Measurements from ENCODE around the gene MEG3. TPM values are rescaled to one million over a fixed set of nuclear protein-coding genes. Genes with fewer than 3 reads are reported as not detected.

Gene MEG3
- total and polyA plus RNA-seq, 2 of the 8 experiments (the other 6 are each of a cell fraction or from before 2014, with no cell fraction given), result 0.17 to 1.1 TPM

DNA sequence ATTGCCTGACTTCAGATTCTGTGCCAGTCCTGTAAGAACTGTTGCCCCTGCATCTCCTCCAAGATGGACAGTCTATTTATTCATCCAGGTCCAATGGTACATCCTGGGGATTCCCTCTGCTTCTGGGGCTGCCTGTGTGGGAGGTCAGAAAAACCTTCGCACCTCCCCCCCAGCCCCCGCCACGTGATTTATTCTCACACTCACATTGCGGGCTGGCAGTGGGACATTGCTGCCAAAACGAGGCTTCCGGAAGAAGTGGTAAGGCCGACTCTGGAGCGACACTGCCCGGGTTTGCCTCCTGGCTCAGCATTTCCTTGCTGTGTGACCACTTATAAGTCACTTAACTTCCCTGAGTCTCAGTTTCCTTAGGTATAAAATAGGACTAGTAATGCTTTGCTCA is 83.5 kb downstream of the MEG3 start:
- ChIA-PET CTCF (ENCODE audit: partially characterized antibody) (no interaction called here), POLR2A (ENCODE audit: partially characterized antibody) (no interaction called here)
- Histone ChIP-seq H3K36me3 (ENCODE audit: control insufficient read depth in 2 of 4, insufficient read depth in 4 of 4, low read length in 3 of 4) (no peaks in the 10 kb centered on the region), H3K9me3 (ENCODE audit: insufficient read depth in 2 of 2, low read depth in 1 of 2, low read length in 1 of 2) (no peaks in the 10 kb centered on the region), H3K4me1 (replicated peaks in 1 of 4; ENCODE audit: control insufficient read depth in 3 of 4, insufficient read depth in 4 of 4, low read length in 3 of 4) (peaks cover 0 to 5% (median 1%) of the 10 kb centered on the region in 4 experiments; a peak in 2 of 7 replicates), H4K91ac (replicated peaks; ENCODE audit: insufficient read length, low read length) (no peak overlapping the region), H3K79me1 (ENCODE audit: low read depth, low read length) (no peaks in the 10 kb centered on the region), H3K9ac (replicated peaks in 1 of 4; ENCODE audit: extremely low read depth in 1 of 4, low read depth in 3 of 4, low read length in 3 of 4) (no peak overlapping the region), H3K56ac (replicated peaks; ENCODE audit: insufficient read length, low read depth, low read length) (no peak overlapping the region), H3K79me2 (ENCODE audit: control insufficient read depth in 1 of 2, insufficient read depth in 2 of 2, low read length in 2 of 2) (no peaks in the 10 kb centered on the region), H3K23me2 (ENCODE audit: low read depth, low read length) (peaks cover 3% of the 10 kb centered on the region), H2BK5ac (ENCODE audit: low read depth, low read length) (no peak overlapping the region), H2AFZ (ENCODE audit: low read length) (no peak overlapping the region), H2BK20ac (ENCODE audit: low read length) (no peak overlapping the region), H3K14ac (ENCODE audit: insufficient read length) (no peak overlapping the region), H4K20me1 (replicated peaks in 1 of 2; ENCODE audit: control insufficient read depth in 1 of 2, insufficient read depth in 2 of 2, low read length in 2 of 2) (no peaks in the 10 kb centered on the region), H3K23ac (ENCODE audit: insufficient read length) (no peak overlapping the region), H4K5ac (ENCODE audit: insufficient read length, low read depth, low read length) (no peak overlapping the region), H3K4ac (replicated peaks; ENCODE audit: insufficient read length, low read depth, low read length) (no peak overlapping the region), H3K4me3 (ENCODE audit: extremely low read depth in 1 of 4, insufficient read depth in 2 of 4, low read depth in 3 of 4, low read length in 4 of 4) (no peak overlapping the region), H2BK12ac (ENCODE audit: low read depth, low read length) (no peak overlapping the region), H2BK15ac (ENCODE audit: low read length) (no peak overlapping the region), H3K4me2 (ENCODE audit: insufficient read depth in 1 of 2, low read depth in 2 of 2, low read length in 2 of 2) (no peak overlapping the region), H3K27ac (ENCODE audit: low read depth, low read length) (no peak overlapping the region), H3K27me3 (replicated peaks in 1 of 4; ENCODE audit: control insufficient read depth in 3 of 4, extremely low read depth in 1 of 4, insufficient read depth in 3 of 4, low read length in 3 of 4) (peaks cover 3 to 16% (median 7%) of the 10 kb centered on the region in 4 experiments), H2AK5ac (ENCODE audit: low read depth, low read length) (no peak overlapping the region), H2BK120ac (replicated peaks; ENCODE audit: low read depth, low read length) (no peak overlapping the region), H4K8ac (ENCODE audit: extremely low read depth, insufficient read depth, low read length) (no peak overlapping the region), H3K18ac (ENCODE audit: extremely low read depth, low read length) (no peak overlapping the region)
- FAIRE-seq (no peak), DNase-seq (ENCODE audit: low read depth in 1 of 2, low spot score in 2 of 2) (no peak)
- 93% methylated on average over 9 of the region's 9 CpGs; no CpG with 5 or more reads in 1 of the 2 experiments for WGBS, 2 experiments (ENCODE audit: extremely low coverage in 1 of 2, insufficient coverage in 1 of 2, insufficient read length in 1 of 2, insufficient replicate concordance in 2 of 2, low coverage in 1 of 2, low lambda C conversion rate in 2 of 2, missing lambda C conversion rate in 1 of 2)
- TF ChIP-seq EGR1 (IDR thresholded peaks at IDR 0.05; ENCODE audit: borderline replicate concordance, low read depth, low read length) (no peak), NANOG (IDR thresholded peaks at IDR 0.05; ENCODE audit: insufficient read depth, low read depth, low read length, poor library complexity, severe bottlenecking) (no peak), KDM1A (IDR thresholded peaks at IDR 0.05; ENCODE audit: borderline replicate concordance, low read length) (no peak), KDM5A (IDR thresholded peaks at IDR 0.05; ENCODE audit: low read length) (no peak), MAFK (IDR thresholded peaks at IDR 0.05; ENCODE audit: low read depth, low read length) (no peak), SRF (IDR thresholded peaks at IDR 0.05; ENCODE audit: low read depth, low read length) (no peak), CHD1 (IDR thresholded peaks at IDR 0.05; ENCODE audit: low read depth, low read length) (no peak), FOSL1 (IDR thresholded peaks at IDR 0.05; ENCODE audit: insufficient read depth, low read depth, low read length) (no peak), CHD2 (IDR thresholded peaks at IDR 0.05; ENCODE audit: low read length) (no peak), TBP (IDR thresholded peaks at IDR 0.05; ENCODE audit: low read depth, low read length) (no peak), E2F6 (IDR thresholded peaks at IDR 0.05) (no peak), POLR2AphosphoS5 (IDR thresholded peaks at IDR 0.05; ENCODE audit: low read depth, low read length) (no peak), TAF1 (IDR thresholded peaks at IDR 0.05; ENCODE audit: low read depth, low read length) (no peak), HDAC6 (IDR thresholded peaks at IDR 0.05; ENCODE audit: low read depth, low read length) (no peak), PHF8 (conservative IDR thresholded peaks at IDR 0.05; ENCODE audit: low read depth, low read length) (no peak)

Data from H1 (cell line).